H7 (cell line): ENCODE data around the gene PSMB7. TPM values are rescaled to one million over a fixed set of nuclear protein-coding genes. Genes with fewer than 3 reads are reported as not detected.

Experiments
- DNase-seq: peaks from one replicate; pipeline ENCODE4 v3.0.0; 2012
- H3K27me3 ChIP-seq: 2 replicates; pipeline ENCODE4 v1.6.0; 2011; ENCODE audit warnings: mild to moderate bottlenecking, low read length; ENCODE audit not compliant: control insufficient read depth, insufficient read depth
- H3K36me3 ChIP-seq: replicated peaks from 2 replicates; pipeline ENCODE4 v1.5.1; 2011; ENCODE audit warnings: low read length; ENCODE audit not compliant: control insufficient read depth, insufficient read depth
- H3K4me3 ChIP-seq: 2 replicates; pipeline ENCODE4 v1.5.1; 2011; ENCODE audit warnings: low read depth, mild to moderate bottlenecking, control low read depth, low read length, moderate library complexity; ENCODE audit not compliant: insufficient read depth
- total RNA-seq: library from RNA; depleted of rRNA; stranded (reverse); fragments of >200 nt; shearing (Covaris generic); gene quantifications from 2 replicates; pipeline ENCODE4 v1.2.3, GENCODE V29; 2014

The PSMB7 gene
- total RNA-seq, 1 experiment from 2014 or later = 231 TPM

GRCh38 chr9:124388275-124389048, 26.8 kb downstream of the PSMB7 start:
- DNase-seq = no peak
- no peaks in the 10 kb centered on the region for H3K27me3 ChIP-seq
- no peak overlapping the region for H3K4me3 ChIP-seq
- H3K36me3 ChIP-seq = no peaks in the 10 kb centered on the region

GRCh38 chr9:124386201-124386600, 29.0 kb downstream of the PSMB7 start:
- no peak for DNase-seq
- H3K4me3 ChIP-seq = no peak overlapping the region
- no peaks in the 10 kb centered on the region for H3K36me3 ChIP-seq
- no peaks in the 10 kb centered on the region for H3K27me3 ChIP-seq

DNA sequence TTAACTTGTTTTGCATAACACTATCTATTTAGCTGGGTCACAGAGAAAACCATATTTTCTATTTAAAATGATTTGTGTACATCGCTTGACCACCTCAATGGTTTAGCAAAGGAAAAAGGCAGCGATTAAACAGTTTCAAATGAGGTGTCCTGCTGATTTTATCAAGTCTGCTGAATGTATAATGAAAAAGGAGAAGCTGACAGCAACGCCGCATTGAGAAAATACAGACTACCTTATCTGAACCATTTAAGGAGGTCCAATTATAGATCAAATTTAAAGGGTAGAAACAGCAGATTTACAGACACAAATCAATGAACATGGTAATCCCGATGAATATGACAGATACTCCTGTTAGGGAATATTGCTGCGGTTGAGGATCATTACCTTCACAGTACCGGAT, 29.6 kb downstream of the PSMB7 start:
- no peak overlapping the region for H3K4me3 ChIP-seq
- H3K27me3 ChIP-seq = no peaks in the 10 kb centered on the region
- no peaks in the 10 kb centered on the region for H3K36me3 ChIP-seq
- no peak for DNase-seq

- peaks cover 2% of the 10 kb centered on the region for H3K36me3 ChIP-seq
- no peaks in the 10 kb centered on the region for H3K27me3 ChIP-seq
- H3K4me3 ChIP-seq = no peak overlapping the region
- DNase-seq = no peak
These were observed 30.4 kb downstream of the PSMB7 start for GRCh38 chr9:124384846-124385245.

- H3K27me3 ChIP-seq = no peaks in the 10 kb centered on the region
- no peak for DNase-seq
- H3K36me3 ChIP-seq = peaks cover 2% of the 10 kb centered on the region
- no peak overlapping the region for H3K4me3 ChIP-seq
These were observed 31.0 kb downstream of the PSMB7 start for GRCh38 chr9:124384210-124384609.

DNA sequence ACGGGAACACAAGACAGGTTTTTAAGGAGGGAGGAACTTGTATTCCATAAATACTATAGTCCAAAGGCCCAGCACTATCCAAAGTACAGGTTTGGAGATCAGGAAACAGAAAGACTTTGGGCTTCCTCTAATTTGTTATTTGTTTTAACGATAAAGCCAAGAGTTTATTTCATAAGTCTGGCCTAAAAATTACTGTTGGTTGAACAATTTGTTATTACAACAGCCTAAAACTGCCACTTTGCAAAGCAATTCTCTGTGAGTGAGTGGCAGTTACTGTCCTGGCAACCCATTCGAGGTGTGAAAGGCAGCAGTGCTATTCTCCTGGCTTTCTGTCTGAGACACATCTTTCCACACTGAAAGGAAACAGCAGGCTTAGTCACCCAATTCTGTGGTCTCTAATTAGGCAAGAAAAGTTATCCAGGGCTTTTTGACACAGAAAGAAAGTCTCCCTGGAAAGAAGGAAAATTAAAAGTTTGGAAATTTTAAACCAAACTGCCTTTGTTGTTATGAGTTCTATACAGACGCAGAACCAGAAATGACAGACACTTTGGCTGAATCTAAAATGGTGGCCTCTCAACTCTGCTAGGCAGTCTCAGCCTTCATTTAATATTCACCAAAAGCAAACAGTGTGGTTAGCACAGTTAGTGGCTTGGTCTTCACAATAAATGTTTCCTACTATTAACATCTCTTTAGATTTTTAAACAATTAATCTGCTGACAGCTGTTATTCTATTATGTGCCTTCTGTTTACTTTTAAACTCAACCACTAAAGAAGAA, 33.9 kb downstream of the PSMB7 start:
- no peak for DNase-seq
- no peaks in the 10 kb centered on the region for H3K27me3 ChIP-seq
- H3K36me3 ChIP-seq = peaks cover 2% of the 10 kb centered on the region
- H3K4me3 ChIP-seq = no peak overlapping the region

DNA sequence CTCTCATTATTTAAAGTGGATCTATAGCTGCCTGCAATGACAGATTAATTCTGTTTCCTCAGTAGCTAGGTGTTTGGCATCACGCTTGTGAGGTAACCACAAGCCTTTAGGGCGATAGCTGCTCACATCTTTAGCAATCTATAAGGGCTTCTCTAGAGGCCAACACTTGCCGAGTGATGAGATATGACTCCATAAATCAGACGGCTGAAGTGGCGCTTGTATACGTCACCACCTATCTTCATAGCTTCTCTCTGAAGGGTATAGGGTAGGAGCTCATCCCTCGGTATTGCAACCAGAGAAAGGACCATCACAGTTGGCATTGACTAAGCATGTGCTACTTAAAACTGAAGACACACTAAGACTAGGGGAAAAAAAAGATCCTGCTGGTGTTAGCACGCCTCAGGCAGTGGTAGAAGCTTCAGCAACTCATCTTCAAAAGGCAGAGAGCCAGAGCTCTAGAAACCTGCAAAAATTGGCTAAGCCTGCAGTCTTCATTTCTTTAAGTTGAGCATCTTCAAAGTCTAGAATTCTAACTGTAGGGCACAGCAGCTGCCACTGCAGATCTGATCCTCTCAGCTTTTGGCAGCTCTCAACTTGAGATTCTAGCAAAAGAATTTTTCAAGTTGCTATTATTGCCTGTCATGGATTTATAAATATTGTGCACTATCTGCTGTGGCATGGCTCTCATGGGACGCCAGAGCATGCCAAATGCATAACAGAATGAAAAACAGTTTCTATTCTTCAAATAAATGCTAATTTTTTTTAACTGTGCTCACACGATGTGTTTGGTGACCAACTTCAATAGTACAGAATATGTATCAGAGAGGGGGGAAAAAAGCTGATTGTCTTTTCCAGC, 37.5 kb downstream of the PSMB7 start:
- no peak for DNase-seq
- Histone ChIP-seq H3K27me3 (no peaks in the 10 kb centered on the region), H3K36me3 (peaks cover 2% of the 10 kb centered on the region), H3K4me3 (no peak overlapping the region)

- peaks cover 2% of the 10 kb centered on the region for H3K36me3 ChIP-seq
- H3K27me3 ChIP-seq = no peaks in the 10 kb centered on the region
- no peak for DNase-seq
- no peak overlapping the region for H3K4me3 ChIP-seq
These were observed 38.9 kb downstream of the PSMB7 start for GRCh38 chr9:124376329-124376728.

DNA sequence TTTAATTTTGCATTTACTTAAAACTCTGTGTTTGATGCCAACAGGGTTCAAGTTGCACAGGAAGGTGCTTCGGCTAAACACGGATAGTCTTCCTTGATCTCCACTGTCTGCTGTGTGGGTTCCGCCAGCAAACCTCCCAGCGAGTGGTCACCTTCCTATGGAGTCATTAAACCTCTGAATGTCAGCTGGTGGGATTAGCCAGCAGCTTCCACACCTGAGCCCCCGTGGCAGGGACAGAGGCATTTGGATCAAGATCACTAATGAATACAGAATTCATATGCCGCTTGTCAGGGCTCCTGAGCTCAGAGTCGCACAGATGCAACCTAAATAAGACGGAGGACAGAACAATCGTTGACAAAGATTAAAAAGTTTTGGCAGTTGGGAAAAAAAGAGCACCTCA, 39.5 kb downstream of the PSMB7 start:
- no peaks in the 10 kb centered on the region for H3K27me3 ChIP-seq
- peaks cover 2% of the 10 kb centered on the region for H3K36me3 ChIP-seq
- no peak overlapping the region for H3K4me3 ChIP-seq
- no peak for DNase-seq

- no peak for DNase-seq
- no peaks in the 10 kb centered on the region; the same call in 1 of the 2 replicates for H3K36me3 ChIP-seq
- no peak overlapping the region for H3K4me3 ChIP-seq
- H3K27me3 ChIP-seq = no peaks in the 10 kb centered on the region
These were observed 41.4 kb downstream of the PSMB7 start for GRCh38 chr9:124373851-124374250.

- no peak for DNase-seq
- H3K4me3 ChIP-seq = no peak overlapping the region
- no peaks in the 10 kb centered on the region; the same call in 1 of the 2 replicates for H3K36me3 ChIP-seq
- no peaks in the 10 kb centered on the region for H3K27me3 ChIP-seq
These were observed 41.9 kb downstream of the PSMB7 start for GRCh38 chr9:124373386-124373785.

GRCh38 chr9:124372038-124372437, 43.2 kb downstream of the PSMB7 start:
- no peak for DNase-seq
- H3K27me3 ChIP-seq = no peaks in the 10 kb centered on the region
- H3K36me3 ChIP-seq = no peaks in the 10 kb centered on the region; the same call in 1 of the 2 replicates
- no peak overlapping the region for H3K4me3 ChIP-seq

DNA sequence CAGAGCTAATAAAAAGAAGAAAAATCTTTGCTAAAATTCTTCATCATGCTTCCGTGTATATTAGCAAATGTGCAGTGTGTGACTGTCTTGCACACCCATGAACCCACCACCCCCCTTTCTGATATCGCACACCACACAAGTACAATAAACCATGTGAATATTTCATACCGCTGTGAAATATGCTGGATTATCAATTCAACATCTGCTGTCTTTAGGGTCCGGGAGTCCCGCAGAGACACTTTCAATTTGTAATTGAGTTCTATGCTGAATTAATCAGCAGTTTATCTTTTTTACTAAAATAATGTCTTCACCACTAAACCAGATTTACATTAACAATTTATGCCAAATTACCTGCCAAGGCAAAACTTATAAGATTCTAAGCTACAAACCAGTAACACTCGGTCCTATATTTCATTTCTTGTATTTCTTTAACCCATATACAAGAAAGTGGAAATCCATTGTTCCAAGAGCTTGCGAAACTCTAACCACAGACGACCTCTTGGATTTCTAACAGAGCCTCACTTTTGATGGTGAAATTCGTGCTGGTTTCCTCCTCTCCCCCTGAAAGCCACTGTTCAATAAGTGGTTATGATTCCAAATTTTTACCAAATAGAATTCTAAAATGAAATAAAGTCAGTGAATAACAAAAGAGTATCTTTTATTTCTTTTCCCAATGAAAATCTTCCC, 44.2 kb downstream of the PSMB7 start:
- no peak for DNase-seq
- no peaks in the 10 kb centered on the region for H3K27me3 ChIP-seq
- H3K36me3 ChIP-seq = no peaks in the 10 kb centered on the region; the same call in 1 of the 2 replicates
- H3K4me3 ChIP-seq = no peak overlapping the region

- no peaks in the 10 kb centered on the region for H3K27me3 ChIP-seq
- H3K4me3 ChIP-seq = no peak overlapping the region
- DNase-seq = no peak
- no peaks in the 10 kb centered on the region for H3K36me3 ChIP-seq
These were observed 45.9 kb downstream of the PSMB7 start for GRCh38 chr9:124369231-124369797.
